HepG2 (cell line): ENCODE measurements around the gene XPR1. TPM values are rescaled to one million over a fixed set of nuclear protein-coding genes. Genes with fewer than 3 reads are reported as not detected.

Experiments
- KDM5B ChIP-seq: sonication (generic); formaldehyde crosslinking; IDR thresholded peaks from 2 replicates; pipeline ENCODE4 v1.4.0; 2020; ENCODE audit warnings: missing genetic modification reagents, mild to moderate bottlenecking, borderline replicate concordance
- MED1 ChIP-seq: sonication (generic); formaldehyde crosslinking; IDR thresholded peaks from 2 replicates; pipeline ENCODE4 v1.4.0; 2020; ENCODE audit warnings: missing genetic modification reagents
- MIER2 ChIP-seq: IDR thresholded peaks from 2 replicates; pipeline ENCODE4 v1.6.1; 2016; ENCODE audit warnings: missing biosample characterization, missing genetic modification reagents
- MXD4 ChIP-seq: IDR thresholded peaks from 2 replicates; pipeline ENCODE4 v1.6.1; 2016; ENCODE audit warnings: mild to moderate bottlenecking, missing biosample characterization, missing genetic modification reagents
- MZF1 ChIP-seq: sonication (generic); formaldehyde crosslinking; IDR thresholded peaks from 2 replicates; pipeline ENCODE4 v1.8.1; 2023; ENCODE audit warnings: mild to moderate bottlenecking, missing genetic modification reagents, borderline replicate concordance
- NR2C2 ChIP-seq: sonication (generic); formaldehyde crosslinking; IDR thresholded peaks from 2 replicates; pipeline ENCODE4 v1.4.0; 2020; ENCODE audit warnings: missing genetic modification reagents, mild to moderate bottlenecking, moderate library complexity, borderline replicate concordance
- RFXANK ChIP-seq: IDR thresholded peaks from 2 replicates; pipeline ENCODE4 v1.6.1; 2016
- SALL1 ChIP-seq: sonication (generic); formaldehyde crosslinking; IDR thresholded peaks from 2 replicates; pipeline ENCODE4 v1.8.0; 2022; ENCODE audit warnings: mild to moderate bottlenecking, missing genetic modification reagents
- YY1 ChIP-seq: IDR thresholded peaks from 2 replicates; pipeline ENCODE4 v1.6.1; 2011; ENCODE audit warnings: low read length, low read depth, moderate library complexity, mild to moderate bottlenecking; ENCODE audit not compliant: insufficient read depth, insufficient replicate concordance
- ZNF224 ChIP-seq: sonication (generic); formaldehyde crosslinking; IDR thresholded peaks from 2 replicates; pipeline ENCODE4 v1.5.0; 2020; ENCODE audit warnings: mild to moderate bottlenecking, missing genetic modification reagents
- ZNF570 ChIP-seq: sonication (generic); formaldehyde crosslinking; IDR thresholded peaks from 2 replicates; pipeline ENCODE4 v1.4.0; 2020; ENCODE audit warnings: mild to moderate bottlenecking, missing genetic modification reagents, borderline replicate concordance
- ZNF775 ChIP-seq: sonication (generic); formaldehyde crosslinking; IDR thresholded peaks from 2 replicates; pipeline ENCODE4 v1.4.0; 2020; ENCODE audit warnings: missing genetic modification reagents, mild to moderate bottlenecking, moderate library complexity, borderline replicate concordance
- polyA plus RNA-seq, 8 experiments: library from polyadenylated mRNA; depleted of rRNA in 3 of 8; stranded (reverse) in 7 of 8; unstranded in 1 of 8; fragments of >200 nt; fragmentation: Illumina TruSeq in 4 of 8; extraction: Trizol in 4 of 8; gene quantifications; 2 replicates each; pipeline versions ENCODE4 v1.2.1 to v1.2.3, GENCODE V29; 2011 to 2016; ENCODE audit warnings: low read depth in 4 of 8, missing spikeins in 1 of 8, mixed read lengths in 1 of 8; ENCODE audit not compliant: insufficient read depth in 1 of 8
- total RNA-seq, 5 experiments: library from RNA; depleted of rRNA; stranded (reverse); fragments of >200 nt; fragmentation: Illumina TruSeq; extraction: Trizol; gene quantifications; 2 replicates each; pipeline ENCODE4 v1.2.3, GENCODE V29; 2016; ENCODE audit warnings: low read depth in 1 of 5
- TF ChIP-seq, protein P1 (sequence below): IDR thresholded peaks from 2 replicates; pipeline ENCODE4 v1.6.1; 2016
- TF ChIP-seq, protein P2 (sequence below): sonication (generic); formaldehyde crosslinking; IDR thresholded peaks from 2 replicates; pipeline ENCODE4 v1.4.0; 2020; ENCODE audit warnings: mild to moderate bottlenecking, missing genetic modification reagents
- TF ChIP-seq, protein P3 (sequence below): IDR thresholded peaks from 2 replicates; pipeline ENCODE4 v1.4.0; 2020; ENCODE audit warnings: mild to moderate bottlenecking, missing genetic modification reagents
- TF ChIP-seq, protein P4 (sequence below): sonication (generic); formaldehyde crosslinking; IDR thresholded peaks from 2 replicates; pipeline ENCODE4 v1.4.0; 2020; ENCODE audit warnings: missing genetic modification reagents, borderline replicate concordance

The XPR1 gene
- total and polyA plus RNA-seq, 2 of the 13 experiments (the other 11 are each of a cell fraction or from before 2014, with no cell fraction given): 22.3 to 23.6 TPM

DNA sequence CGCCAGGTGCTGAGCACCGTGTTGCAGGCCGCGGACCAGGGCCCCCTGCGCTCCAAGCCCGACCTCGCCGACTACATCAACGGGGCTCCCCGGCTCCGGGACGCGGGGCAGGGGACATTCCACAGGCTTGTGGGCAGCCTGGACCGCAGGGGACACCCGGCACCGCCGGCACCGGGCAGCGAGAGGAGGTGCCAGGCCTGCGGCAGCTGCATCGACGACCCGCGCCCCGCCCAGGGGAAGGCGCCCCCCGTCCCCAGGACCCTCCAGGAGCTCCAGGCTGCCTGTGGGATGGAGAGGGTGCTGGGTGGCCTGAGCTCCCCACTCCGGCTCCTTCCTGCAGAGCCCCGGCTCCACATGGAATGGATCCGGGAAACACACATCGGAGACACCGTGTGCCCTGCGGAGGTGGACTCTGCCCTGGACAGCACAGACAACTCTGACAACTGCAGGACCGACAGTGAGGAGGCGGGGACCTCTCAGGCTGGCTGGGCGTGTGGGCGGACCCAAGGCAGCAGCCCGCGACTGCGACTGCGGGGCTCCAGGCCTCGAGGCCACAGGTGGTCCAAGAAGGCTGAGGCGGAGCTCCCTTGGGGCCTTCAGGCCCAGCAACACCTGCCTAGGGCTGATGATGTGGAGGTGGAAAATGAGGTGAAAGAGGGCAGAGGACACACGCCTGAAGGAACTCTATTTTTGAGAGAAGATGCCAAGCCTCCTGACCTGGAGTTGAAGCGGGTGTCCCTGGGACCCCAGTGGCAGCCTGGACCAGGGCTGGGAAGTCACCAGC, 303.7 kb downstream of the XPR1 start (continued):
- TF ChIP-seq ZNF224 (CRISPR knock-in tag) (peak; percentile 65; the same call in 1 of the 2 replicates), MZF1 (CRISPR knock-in tag) (no peak), RFXANK (CRISPR knock-in tag) (no peak), ZNF570 (no peak), ZNF775 (CRISPR knock-in tag) (no peak), KDM5B (CRISPR knock-in tag) (no peak), MED1 (CRISPR knock-in tag) (peak; percentile 61; the same call in 1 of the 2 replicates), SALL1 (CRISPR knock-in tag) (peak; percentile 89), MXD4 (peak; percentile 39; the same call in 1 of the 2 replicates), MIER2 (CRISPR knock-in tag) (0 out of 2 replicates have a peak, but pooled peaks have one; percentile 19), YY1 (no peak), NR2C2 (CRISPR knock-in tag) (0 out of 2 replicates have a peak, but pooled peaks have one; percentile 14)
- TF ChIP-seq, protein P1, sequence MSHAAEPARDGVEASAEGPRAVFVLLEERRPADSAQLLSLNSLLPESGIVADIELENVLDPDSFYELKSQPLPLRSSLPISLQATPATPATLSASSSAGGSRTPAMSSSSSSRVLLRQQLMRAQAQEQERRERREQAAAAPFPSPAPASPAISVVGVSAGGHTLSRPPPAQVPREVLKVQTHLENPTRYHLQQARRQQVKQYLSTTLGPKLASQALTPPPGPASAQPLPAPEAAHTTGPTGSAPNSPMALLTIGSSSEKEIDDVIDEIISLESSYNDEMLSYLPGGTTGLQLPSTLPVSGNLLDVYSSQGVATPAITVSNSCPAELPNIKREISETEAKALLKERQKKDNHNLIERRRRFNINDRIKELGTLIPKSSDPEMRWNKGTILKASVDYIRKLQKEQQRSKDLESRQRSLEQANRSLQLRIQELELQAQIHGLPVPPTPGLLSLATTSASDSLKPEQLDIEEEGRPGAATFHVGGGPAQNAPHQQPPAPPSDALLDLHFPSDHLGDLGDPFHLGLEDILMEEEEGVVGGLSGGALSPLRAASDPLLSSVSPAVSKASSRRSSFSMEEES (CRISPR knock-in tag): peak; percentile 52; the same call in 1 of the 2 replicates
- TF ChIP-seq, protein P2, sequence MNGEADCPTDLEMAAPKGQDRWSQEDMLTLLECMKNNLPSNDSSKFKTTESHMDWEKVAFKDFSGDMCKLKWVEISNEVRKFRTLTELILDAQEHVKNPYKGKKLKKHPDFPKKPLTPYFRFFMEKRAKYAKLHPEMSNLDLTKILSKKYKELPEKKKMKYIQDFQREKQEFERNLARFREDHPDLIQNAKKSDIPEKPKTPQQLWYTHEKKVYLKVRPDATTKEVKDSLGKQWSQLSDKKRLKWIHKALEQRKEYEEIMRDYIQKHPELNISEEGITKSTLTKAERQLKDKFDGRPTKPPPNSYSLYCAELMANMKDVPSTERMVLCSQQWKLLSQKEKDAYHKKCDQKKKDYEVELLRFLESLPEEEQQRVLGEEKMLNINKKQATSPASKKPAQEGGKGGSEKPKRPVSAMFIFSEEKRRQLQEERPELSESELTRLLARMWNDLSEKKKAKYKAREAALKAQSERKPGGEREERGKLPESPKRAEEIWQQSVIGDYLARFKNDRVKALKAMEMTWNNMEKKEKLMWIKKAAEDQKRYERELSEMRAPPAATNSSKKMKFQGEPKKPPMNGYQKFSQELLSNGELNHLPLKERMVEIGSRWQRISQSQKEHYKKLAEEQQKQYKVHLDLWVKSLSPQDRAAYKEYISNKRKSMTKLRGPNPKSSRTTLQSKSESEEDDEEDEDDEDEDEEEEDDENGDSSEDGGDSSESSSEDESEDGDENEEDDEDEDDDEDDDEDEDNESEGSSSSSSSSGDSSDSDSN (CRISPR knock-in tag): peak; percentile 82
- TF ChIP-seq, protein P3, sequence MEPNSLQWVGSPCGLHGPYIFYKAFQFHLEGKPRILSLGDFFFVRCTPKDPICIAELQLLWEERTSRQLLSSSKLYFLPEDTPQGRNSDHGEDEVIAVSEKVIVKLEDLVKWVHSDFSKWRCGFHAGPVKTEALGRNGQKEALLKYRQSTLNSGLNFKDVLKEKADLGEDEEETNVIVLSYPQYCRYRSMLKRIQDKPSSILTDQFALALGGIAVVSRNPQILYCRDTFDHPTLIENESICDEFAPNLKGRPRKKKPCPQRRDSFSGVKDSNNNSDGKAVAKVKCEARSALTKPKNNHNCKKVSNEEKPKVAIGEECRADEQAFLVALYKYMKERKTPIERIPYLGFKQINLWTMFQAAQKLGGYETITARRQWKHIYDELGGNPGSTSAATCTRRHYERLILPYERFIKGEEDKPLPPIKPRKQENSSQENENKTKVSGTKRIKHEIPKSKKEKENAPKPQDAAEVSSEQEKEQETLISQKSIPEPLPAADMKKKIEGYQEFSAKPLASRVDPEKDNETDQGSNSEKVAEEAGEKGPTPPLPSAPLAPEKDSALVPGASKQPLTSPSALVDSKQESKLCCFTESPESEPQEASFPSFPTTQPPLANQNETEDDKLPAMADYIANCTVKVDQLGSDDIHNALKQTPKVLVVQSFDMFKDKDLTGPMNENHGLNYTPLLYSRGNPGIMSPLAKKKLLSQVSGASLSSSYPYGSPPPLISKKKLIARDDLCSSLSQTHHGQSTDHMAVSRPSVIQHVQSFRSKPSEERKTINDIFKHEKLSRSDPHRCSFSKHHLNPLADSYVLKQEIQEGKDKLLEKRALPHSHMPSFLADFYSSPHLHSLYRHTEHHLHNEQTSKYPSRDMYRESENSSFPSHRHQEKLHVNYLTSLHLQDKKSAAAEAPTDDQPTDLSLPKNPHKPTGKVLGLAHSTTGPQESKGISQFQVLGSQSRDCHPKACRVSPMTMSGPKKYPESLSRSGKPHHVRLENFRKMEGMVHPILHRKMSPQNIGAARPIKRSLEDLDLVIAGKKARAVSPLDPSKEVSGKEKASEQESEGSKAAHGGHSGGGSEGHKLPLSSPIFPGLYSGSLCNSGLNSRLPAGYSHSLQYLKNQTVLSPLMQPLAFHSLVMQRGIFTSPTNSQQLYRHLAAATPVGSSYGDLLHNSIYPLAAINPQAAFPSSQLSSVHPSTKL (CRISPR knock-in tag): peak; percentile 68
- TF ChIP-seq, protein P4, sequence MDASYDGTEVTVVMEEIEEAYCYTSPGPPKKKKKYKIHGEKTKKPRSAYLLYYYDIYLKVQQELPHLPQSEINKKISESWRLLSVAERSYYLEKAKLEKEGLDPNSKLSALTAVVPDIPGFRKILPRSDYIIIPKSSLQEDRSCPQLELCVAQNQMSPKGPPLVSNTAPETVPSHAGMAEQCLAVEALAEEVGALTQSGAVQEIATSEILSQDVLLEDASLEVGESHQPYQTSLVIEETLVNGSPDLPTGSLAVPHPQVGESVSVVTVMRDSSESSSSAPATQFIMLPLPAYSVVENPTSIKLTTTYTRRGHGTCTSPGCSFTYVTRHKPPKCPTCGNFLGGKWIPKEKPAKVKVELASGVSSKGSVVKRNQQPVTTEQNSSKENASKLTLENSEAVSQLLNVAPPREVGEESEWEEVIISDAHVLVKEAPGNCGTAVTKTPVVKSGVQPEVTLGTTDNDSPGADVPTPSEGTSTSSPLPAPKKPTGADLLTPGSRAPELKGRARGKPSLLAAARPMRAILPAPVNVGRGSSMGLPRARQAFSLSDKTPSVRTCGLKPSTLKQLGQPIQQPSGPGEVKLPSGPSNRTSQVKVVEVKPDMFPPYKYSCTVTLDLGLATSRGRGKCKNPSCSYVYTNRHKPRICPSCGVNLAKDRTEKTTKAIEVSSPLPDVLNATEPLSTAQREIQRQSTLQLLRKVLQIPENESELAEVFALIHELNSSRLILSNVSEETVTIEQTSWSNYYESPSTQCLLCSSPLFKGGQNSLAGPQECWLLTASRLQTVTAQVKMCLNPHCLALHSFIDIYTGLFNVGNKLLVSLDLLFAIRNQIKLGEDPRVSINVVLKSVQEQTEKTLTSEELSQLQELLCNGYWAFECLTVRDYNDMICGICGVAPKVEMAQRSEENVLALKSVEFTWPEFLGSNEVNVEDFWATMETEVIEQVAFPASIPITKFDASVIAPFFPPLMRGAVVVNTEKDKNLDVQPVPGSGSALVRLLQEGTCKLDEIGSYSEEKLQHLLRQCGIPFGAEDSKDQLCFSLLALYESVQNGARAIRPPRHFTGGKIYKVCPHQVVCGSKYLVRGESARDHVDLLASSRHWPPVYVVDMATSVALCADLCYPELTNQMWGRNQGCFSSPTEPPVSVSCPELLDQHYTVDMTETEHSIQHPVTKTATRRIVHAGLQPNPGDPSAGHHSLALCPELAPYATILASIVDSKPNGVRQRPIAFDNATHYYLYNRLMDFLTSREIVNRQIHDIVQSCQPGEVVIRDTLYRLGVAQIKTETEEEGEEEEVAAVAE (CRISPR knock-in tag): no peak
